ENCODE measurements around the gene DRD2.
"Not testable (repeated sequence)": the region's sequence is repeated elsewhere in the genome, so short reads cannot be mapped to it uniquely, and the experiment has no call there.

Gene DRD2

DNA sequence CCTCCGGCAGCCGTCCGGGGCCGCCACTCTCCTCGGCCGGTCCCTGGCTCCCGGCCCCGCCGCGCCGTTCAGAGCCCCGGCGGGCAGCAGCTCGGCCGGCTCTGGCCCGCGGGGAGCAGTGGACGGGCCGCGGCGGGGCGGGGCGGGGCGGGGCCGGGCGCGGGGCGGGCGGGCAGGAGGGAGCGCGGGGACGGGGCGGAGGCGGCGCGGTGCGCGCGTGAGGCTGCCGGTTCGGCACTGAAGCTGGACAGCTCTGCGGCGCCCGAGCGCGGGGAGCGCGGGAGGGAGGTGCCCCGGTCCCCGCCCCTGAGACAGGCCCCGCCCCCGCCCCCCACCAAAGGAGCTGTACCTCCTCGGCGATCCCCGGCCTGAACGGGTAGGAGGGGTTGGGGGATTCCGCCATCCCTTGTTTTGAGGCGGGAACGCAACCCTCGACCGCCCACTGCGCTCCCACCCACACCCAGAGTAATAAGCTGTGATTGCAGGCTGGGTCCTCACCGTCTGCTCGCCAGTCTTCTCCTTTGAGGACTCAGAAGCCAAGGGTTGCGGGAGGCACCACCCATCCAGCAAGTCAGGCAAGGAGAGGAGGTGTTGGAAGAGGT, at the start of gene DRD2:
TSS of gene DRD2 (minus strand) at position 239 of the 602 bp plus-strand sequence. CDS start 50,747 bp downstream, outside the sequence.
- Histone ChIP-seq H3K4me3 (replicated peaks; ENCODE audit: low read depth, low read length) (no peak within 1 kb of the TSS), H3K36me3 (ENCODE audit: control insufficient read depth, insufficient read depth, low read length) (no peaks in the 10 kb centered on the region), H3K27me3 (replicated peaks; ENCODE audit: control insufficient read depth, insufficient read depth, low read length) (peaks cover 4% of the 10 kb centered on the region)
- TF ChIP-seq, protein P1, sequence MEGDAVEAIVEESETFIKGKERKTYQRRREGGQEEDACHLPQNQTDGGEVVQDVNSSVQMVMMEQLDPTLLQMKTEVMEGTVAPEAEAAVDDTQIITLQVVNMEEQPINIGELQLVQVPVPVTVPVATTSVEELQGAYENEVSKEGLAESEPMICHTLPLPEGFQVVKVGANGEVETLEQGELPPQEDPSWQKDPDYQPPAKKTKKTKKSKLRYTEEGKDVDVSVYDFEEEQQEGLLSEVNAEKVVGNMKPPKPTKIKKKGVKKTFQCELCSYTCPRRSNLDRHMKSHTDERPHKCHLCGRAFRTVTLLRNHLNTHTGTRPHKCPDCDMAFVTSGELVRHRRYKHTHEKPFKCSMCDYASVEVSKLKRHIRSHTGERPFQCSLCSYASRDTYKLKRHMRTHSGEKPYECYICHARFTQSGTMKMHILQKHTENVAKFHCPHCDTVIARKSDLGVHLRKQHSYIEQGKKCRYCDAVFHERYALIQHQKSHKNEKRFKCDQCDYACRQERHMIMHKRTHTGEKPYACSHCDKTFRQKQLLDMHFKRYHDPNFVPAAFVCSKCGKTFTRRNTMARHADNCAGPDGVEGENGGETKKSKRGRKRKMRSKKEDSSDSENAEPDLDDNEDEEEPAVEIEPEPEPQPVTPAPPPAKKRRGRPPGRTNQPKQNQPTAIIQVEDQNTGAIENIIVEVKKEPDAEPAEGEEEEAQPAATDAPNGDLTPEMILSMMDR (IDR thresholded peaks at IDR 0.05; ENCODE audit: insufficient read depth, low read length, poor library complexity, severe bottlenecking), result no peak
- DNase-seq (ENCODE audit: extremely low read depth, insufficient read length), result no peak

DNA sequence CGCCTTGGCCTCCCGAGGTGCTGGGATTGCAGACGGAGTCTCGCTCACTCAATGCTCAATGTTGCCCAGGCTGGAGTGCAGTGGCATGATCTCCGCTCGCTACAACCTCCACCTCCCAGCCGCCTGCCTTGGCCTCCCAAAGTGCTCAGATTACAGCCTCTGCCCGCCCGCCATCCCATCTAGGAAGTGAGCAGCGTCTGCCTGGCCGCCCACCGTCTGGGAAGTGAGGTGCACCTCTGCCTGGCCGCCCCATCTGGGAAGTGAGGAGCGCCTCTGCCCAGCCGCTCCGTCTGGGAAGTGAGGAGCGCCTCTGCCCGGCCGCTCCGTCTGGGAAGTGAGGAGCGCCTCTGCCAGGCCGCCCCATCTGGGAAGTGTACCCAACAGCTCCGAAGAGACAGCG, 48.7 kb upstream of the DRD2 start:
- not testable (repeated sequence) for H3K36me3 ChIP-seq (ENCODE audit: control insufficient read depth, insufficient read depth, low read length); DNase-seq (ENCODE audit: extremely low read depth, insufficient read length); H3K27me3 ChIP-seq (replicated peaks; ENCODE audit: control insufficient read depth, insufficient read depth, low read length); H3K4me3 ChIP-seq (replicated peaks; ENCODE audit: low read depth, low read length)

DNA sequence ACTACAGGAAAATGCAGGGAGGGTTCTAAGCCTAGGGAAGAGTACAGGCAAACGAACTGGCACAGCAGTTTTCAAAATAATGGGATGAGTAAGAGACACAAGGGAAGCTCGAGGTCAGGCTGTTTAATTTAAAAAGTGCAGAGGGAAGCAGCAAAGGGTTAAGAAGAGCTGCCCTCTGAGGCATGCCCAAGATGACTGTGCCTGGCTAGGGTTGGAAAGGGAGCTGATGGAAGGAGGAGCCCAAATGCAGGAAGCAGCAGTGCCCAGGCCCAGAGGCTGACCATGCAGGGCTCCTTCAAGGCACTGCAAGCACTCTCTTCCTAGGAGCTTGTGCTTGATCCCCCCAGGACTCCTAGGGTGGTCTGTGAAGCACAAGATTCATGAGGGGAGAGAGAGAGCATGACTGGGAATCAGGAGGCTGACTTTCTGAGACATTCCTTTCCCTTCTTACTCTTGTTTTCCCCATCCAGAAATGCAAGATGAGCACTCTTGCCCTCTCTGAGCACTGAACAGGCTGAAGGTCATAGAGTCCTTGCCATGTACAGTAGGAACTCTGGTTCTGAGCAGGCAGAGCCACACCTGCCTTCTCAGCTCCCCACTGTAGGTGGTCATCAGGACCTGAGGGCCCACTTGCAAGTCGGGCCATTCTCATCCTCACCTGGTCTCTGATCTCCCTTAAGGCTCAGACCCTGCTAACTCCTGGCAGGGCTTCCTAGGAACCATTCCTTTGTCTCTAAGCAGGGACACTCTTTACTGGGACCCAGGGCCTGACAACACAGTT, 46.7 kb upstream of the DRD2 start:
- TF ChIP-seq, protein P1 (IDR thresholded peaks at IDR 0.05; ENCODE audit: insufficient read depth, low read length, poor library complexity, severe bottlenecking), result no peak

DNA sequence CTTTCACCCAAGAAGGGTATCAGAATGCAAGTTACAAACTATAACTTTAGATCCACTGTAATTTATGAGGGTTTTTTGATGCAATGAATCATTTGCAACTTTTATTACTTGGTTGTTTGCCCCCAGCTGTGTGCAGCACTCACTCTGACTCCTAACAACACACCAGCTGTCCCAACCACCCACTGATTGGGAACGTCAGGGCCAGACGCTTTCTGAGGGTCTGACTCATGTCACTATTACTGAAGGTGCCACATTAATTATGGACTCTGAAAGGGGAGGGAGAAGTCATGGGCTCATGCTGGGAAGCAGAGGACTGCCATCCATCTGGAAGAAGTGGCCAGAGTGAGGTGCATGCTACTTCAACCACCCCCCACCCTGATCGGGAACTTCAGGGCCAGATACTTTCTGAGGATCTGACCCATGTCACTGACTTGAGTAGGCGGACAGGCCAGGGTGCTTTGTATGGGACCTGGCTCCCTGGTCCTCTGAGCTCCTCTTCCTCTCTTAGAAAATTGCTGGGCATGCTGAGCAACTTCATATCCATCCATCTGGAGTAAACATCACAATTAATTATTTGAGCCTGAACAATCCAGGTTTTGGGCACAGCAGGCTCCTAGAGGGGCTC, 44.9 kb upstream of the DRD2 start:
- TF ChIP-seq, protein P1 (IDR thresholded peaks at IDR 0.05; ENCODE audit: insufficient read depth, low read length, poor library complexity, severe bottlenecking), result no peak
- H3K27me3 ChIP-seq (replicated peaks; ENCODE audit: control insufficient read depth, insufficient read depth, low read length), result no peaks in the 10 kb centered on the region
- H3K4me3 ChIP-seq (replicated peaks; ENCODE audit: low read depth, low read length), result no peak overlapping the region
- DNase-seq (ENCODE audit: extremely low read depth, insufficient read length), result no peak
- no peaks in the 10 kb centered on the region for H3K36me3 ChIP-seq (ENCODE audit: control insufficient read depth, insufficient read depth, low read length)

More for the DNA sequence above, 46.7 kb upstream of the DRD2 start:
- Histone ChIP-seq H3K36me3 (ENCODE audit: control insufficient read depth, insufficient read depth, low read length) (no peaks in the 10 kb centered on the region), H3K4me3 (replicated peaks; ENCODE audit: low read depth, low read length) (no peak overlapping the region), H3K27me3 (replicated peaks; ENCODE audit: control insufficient read depth, insufficient read depth, low read length) (no peaks in the 10 kb centered on the region)
- no peak for DNase-seq (ENCODE audit: extremely low read depth, insufficient read length)

DNA sequence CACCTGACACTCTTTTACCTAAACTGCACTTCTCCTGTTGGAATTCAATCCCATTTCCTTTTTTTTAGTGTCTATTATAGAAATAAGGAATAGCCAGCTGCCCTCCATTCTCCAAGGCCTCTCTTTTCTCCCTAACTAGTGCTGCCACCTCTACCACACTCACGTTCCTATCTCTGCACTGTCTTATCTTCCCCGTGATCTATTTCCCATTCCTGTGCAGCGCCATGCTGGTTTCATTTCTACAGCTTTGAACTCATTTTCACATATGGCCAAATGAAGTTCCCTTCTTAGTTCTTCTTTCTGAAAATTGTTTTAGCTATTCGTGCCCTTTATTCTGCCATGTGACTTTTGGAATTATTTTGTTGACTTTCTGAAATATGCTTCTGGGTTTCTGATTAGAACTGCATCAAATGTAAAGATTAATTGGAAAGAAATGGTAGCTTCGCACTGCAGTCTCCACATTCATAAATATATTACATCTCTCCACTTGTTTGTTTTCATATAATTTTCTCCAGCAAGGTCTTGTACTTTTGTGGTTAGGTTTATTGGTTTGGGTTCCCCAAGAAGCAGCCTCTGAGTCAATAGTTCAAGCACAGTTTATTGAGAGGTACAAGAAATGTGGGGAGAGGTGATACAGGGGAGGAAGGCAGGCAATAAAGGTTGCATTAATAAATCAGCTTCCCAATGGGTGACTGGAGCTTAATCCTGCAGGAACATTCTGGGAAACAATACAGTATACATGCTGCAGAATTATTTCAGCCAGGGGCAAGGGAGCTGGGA, 43.7 kb upstream of the DRD2 start:
- TF ChIP-seq, protein P1 (IDR thresholded peaks at IDR 0.05; ENCODE audit: insufficient read depth, low read length, poor library complexity, severe bottlenecking), result no peak
- Histone ChIP-seq H3K36me3 (ENCODE audit: control insufficient read depth, insufficient read depth, low read length) (no peaks in the 10 kb centered on the region), H3K4me3 (replicated peaks; ENCODE audit: low read depth, low read length) (no peak overlapping the region), H3K27me3 (replicated peaks; ENCODE audit: control insufficient read depth, insufficient read depth, low read length) (no peaks in the 10 kb centered on the region)
- DNase-seq (ENCODE audit: extremely low read depth, insufficient read length), result no peak

All from GM06990 (cell line).